A549 (cell line): Measurements from ENCODE around the gene ID3. TPM values are rescaled to one million over a fixed set of nuclear protein-coding genes. Genes with fewer than 3 reads are reported as not detected.

Experiments used
- ATAC-seq, 2 experiments: fragments of 200-7000 bp in 1 of 2; fragments of >200 bp in 1 of 2; cut with Nextera tagmentation in 1 of 2; cut with Tn5 transposase in 1 of 2; 3 replicates each; pipeline versions ENCODE4 v1.8.0 to v1.9.1; 2018 to 2020; ENCODE audit warnings: mild to moderate bottlenecking in 1 of 2, moderate library complexity in 1 of 2
- CTCF ChIA-PET: fragments of 300-600 bp; sonication (Branson Sonifier 250); formaldehyde crosslinking; extraction: SDS; loops from one replicate; lab custom pipeline; 2021; ENCODE audit warnings: antibody characterized with exemption, inconsistent platforms; lab: Yijun Ruan, JAX
- POLR2A ChIA-PET: fragments of 350-600 bp; formaldehyde crosslinking; extraction: SDS; loops from one replicate; lab custom pipeline; 2021; ENCODE audit warnings: antibody characterized with exemption, inconsistent platforms; lab: Yijun Ruan, JAX
- DNase-seq, 2 experiments: peaks; one replicate each; pipeline versions ENCODE4 v3.0.0 to v3.0.0-alpha.2; 2011 to 2016; ENCODE audit warnings: low read depth in 1 of 2, low spot score in 1 of 2
- FAIRE-seq: peaks from 2 replicates; lab custom pipeline; 2011; peaks lifted over from hg19 to GRCh38; lab: Jason Lieb, UNC
- H3K27ac ChIP-seq, 2 experiments: fragments of >200 bp; sonication (Bioruptor Twin); formaldehyde crosslinking; 3 replicates each; pipeline ENCODE4 v1.5.1; 2016 to 2017
- H3K4me1 ChIP-seq: fragments of >200 bp; sonication (Bioruptor Twin); formaldehyde crosslinking; 3 replicates; pipeline ENCODE4 v1.6.1; 2016
- H3K4me2 ChIP-seq: fragments of >200 bp; sonication (Bioruptor Twin); formaldehyde crosslinking; 3 replicates; pipeline ENCODE4 v1.6.1; 2016
- H3K4me3 ChIP-seq: fragments of >200 bp; sonication (Bioruptor Twin); formaldehyde crosslinking; 3 replicates; pipeline ENCODE4 v1.5.1; 2016
- H3K9me3 ChIP-seq: fragments of >200 bp; sonication (Bioruptor Twin); formaldehyde crosslinking; 3 replicates; pipeline ENCODE4 v1.6.1; 2016
- ATOH8 ChIP-seq: fragments of 250-450 bp; sonication (Bioruptor Pico); IDR thresholded peaks from 2 replicates; pipeline ENCODE4 v1.5.0; 2020; ENCODE audit warnings: low read depth, mild to moderate bottlenecking, moderate library complexity
- BCL3 ChIP-seq: fragments of >200 bp; sonication (Bioruptor Twin); formaldehyde crosslinking; IDR thresholded peaks from 3 replicates; pipeline ENCODE4 v1.6.1; 2016
- BHLHE40 ChIP-seq: IDR thresholded peaks from 2 replicates; pipeline ENCODE4 v1.6.1; 2012; ENCODE audit warnings: low read depth, low read length, inconsistent platforms
- CEBPB ChIP-seq, 2 experiments: fragments of >200 bp in 1 of 2; sonication (Bioruptor Twin) in 1 of 2; formaldehyde crosslinking in 1 of 2; IDR thresholded peaks; 2 replicates each; pipeline ENCODE4 v1.6.1; 2012 to 2016
- CTCF ChIP-seq: fragments of >200 bp; sonication (Bioruptor Twin); formaldehyde crosslinking; IDR thresholded peaks from 3 replicates; pipeline ENCODE4 v1.5.1; 2016
- EHF ChIP-seq: fragments of 250-450 bp; sonication (Bioruptor Pico); IDR thresholded peaks from 2 replicates; pipeline ENCODE4 v1.5.0; 2020; ENCODE audit warnings: mild to moderate bottlenecking
- EHMT2 ChIP-seq: fragments of 200-600 bp; sonication (generic); IDR thresholded peaks from 2 replicates; pipeline ENCODE4 v1.6.1; 2016; ENCODE audit warnings: antibody characterized with exemption, low read depth, mild to moderate bottlenecking, moderate library complexity
- EP300 ChIP-seq, 2 experiments: fragments of >200 bp; sonication (Bioruptor Twin); formaldehyde crosslinking; IDR thresholded peaks; 2 replicates in 1 of 2; 3 replicates in 1 of 2; pipeline ENCODE4 v1.6.1; 2016 to 2017
- ESRRA ChIP-seq: fragments of 150-350 bp; IDR thresholded peaks from 2 replicates; pipeline ENCODE4 v1.6.1; 2014; ENCODE audit warnings: mild to moderate bottlenecking, low read length, borderline replicate concordance
- FOSB ChIP-seq: fragments of 250-450 bp; sonication (Bioruptor Pico); IDR thresholded peaks from 2 replicates; pipeline ENCODE4 v1.5.0; 2020; ENCODE audit warnings: mild to moderate bottlenecking, moderate library complexity
- FOSL2 ChIP-seq, 2 experiments: fragments of 450-650 bp in 1 of 2; fragments of >200 bp in 1 of 2; sonication (Bioruptor Twin) in 1 of 2; formaldehyde crosslinking; IDR thresholded peaks; 2 replicates each; pipeline versions ENCODE4 v1.5.0 to v1.6.1; 2016 to 2020; ENCODE audit warnings: mild to moderate bottlenecking in 1 of 2, moderate library complexity in 1 of 2
- FOXS1 ChIP-seq: fragments of 250-450 bp; sonication (Bioruptor Pico); IDR thresholded peaks from 2 replicates; pipeline ENCODE4 v1.5.0; 2020; ENCODE audit warnings: mild to moderate bottlenecking, moderate library complexity
- GATA3 ChIP-seq: IDR thresholded peaks from 2 replicates; pipeline ENCODE4 v1.6.1; 2012; ENCODE audit warnings: borderline replicate concordance
- HDAC2 ChIP-seq: fragments of 200-600 bp; sonication (generic); IDR thresholded peaks from 2 replicates; pipeline ENCODE4 v1.6.1; 2016
- HES2 ChIP-seq: fragments of >200 bp; sonication (Bioruptor Twin); formaldehyde crosslinking; IDR thresholded peaks from 2 replicates; pipeline ENCODE4 v1.6.1; 2016
- HEYL ChIP-seq: fragments of 250-450 bp; sonication (Bioruptor Pico); IDR thresholded peaks from 2 replicates; pipeline ENCODE4 v1.8.0; 2021; ENCODE audit warnings: mild to moderate bottlenecking, moderate library complexity
- HOXA7 ChIP-seq: fragments of 250-450 bp; sonication (Bioruptor Pico); IDR thresholded peaks from 2 replicates; pipeline ENCODE4 v1.5.0; 2020; ENCODE audit warnings: mild to moderate bottlenecking, moderate library complexity
- HOXB13 ChIP-seq: fragments of 250-450 bp; sonication (Bioruptor Pico); IDR thresholded peaks from 2 replicates; pipeline ENCODE4 v1.5.0; 2020; ENCODE audit warnings: low read depth, mild to moderate bottlenecking, moderate library complexity
- HOXB5 ChIP-seq: fragments of 250-450 bp; sonication (Bioruptor Pico); IDR thresholded peaks from 2 replicates; pipeline ENCODE4 v1.5.0; 2020; ENCODE audit warnings: mild to moderate bottlenecking, moderate library complexity
- JUN ChIP-seq, 2 experiments: fragments of >200 bp; sonication (Bioruptor Twin); formaldehyde crosslinking; IDR thresholded peaks; 2 replicates in 1 of 2; 3 replicates in 1 of 2; pipeline ENCODE4 v1.6.1; 2016 to 2017
- JUNB ChIP-seq: fragments of >200 bp; sonication (Bioruptor Twin); formaldehyde crosslinking; IDR thresholded peaks from 2 replicates; pipeline ENCODE4 v1.6.1; 2016
- KDM5A ChIP-seq: fragments of 200-600 bp; sonication (generic); IDR thresholded peaks from 2 replicates; pipeline ENCODE4 v1.6.1; 2016; ENCODE audit warnings: antibody characterized with exemption, mild to moderate bottlenecking
- MAFK ChIP-seq: fragments of 450-650 bp; IDR thresholded peaks from 2 replicates; pipeline ENCODE4 v1.6.1; 2014; ENCODE audit not compliant: partially characterized antibody
- MAZ ChIP-seq: fragments of 150-350 bp; IDR thresholded peaks from 2 replicates; pipeline ENCODE4 v1.6.1; 2014; ENCODE audit warnings: antibody characterized with exemption, low read depth, low read length, borderline replicate concordance
- MYC ChIP-seq: IDR thresholded peaks from 2 replicates; pipeline ENCODE4 v1.6.1; 2012; ENCODE audit warnings: mild to moderate bottlenecking, inconsistent platforms, low read length, improper control_type of control experiment, borderline replicate concordance
- NPAS2 ChIP-seq: fragments of 250-450 bp; sonication (Bioruptor Pico); IDR thresholded peaks from 2 replicates; pipeline ENCODE4 v1.8.0; 2022; ENCODE audit warnings: mild to moderate bottlenecking, moderate library complexity, borderline replicate concordance
- NR3C1 ChIP-seq: fragments of >200 bp; sonication (Bioruptor Twin); formaldehyde crosslinking; IDR thresholded peaks from 3 replicates; pipeline ENCODE4 v1.6.1; 2017
- PBX3 ChIP-seq: IDR thresholded peaks from 2 replicates; pipeline ENCODE4 v1.6.1; 2012
- PHF8 ChIP-seq: fragments of 200-600 bp; sonication (generic); IDR thresholded peaks from 2 replicates; pipeline ENCODE4 v1.6.1; 2016; ENCODE audit warnings: low read depth, mild to moderate bottlenecking, antibody characterized with exemption, moderate library complexity, borderline replicate concordance
- POLR2A ChIP-seq: IDR thresholded peaks from 2 replicates; pipeline ENCODE4 v1.6.1; 2012; ENCODE audit warnings: mild to moderate bottlenecking, low read length
- RAD21 ChIP-seq, 2 experiments: fragments of >200 bp in 1 of 2; sonication (Bioruptor Twin) in 1 of 2; formaldehyde crosslinking in 1 of 2; IDR thresholded peaks in 1 of 2; conservative IDR thresholded peaks in 1 of 2; 2 replicates in 1 of 2; 3 replicates in 1 of 2; pipeline ENCODE4 v1.6.1; 2012 to 2018; ENCODE audit warnings: inconsistent platforms in 1 of 2
- RARB ChIP-seq: fragments of 250-450 bp; sonication (Bioruptor Pico); IDR thresholded peaks from 2 replicates; pipeline ENCODE4 v1.8.0; 2021; ENCODE audit warnings: mild to moderate bottlenecking, moderate library complexity
- RFX5 ChIP-seq: fragments of 450-650 bp; IDR thresholded peaks from 2 replicates; pipeline ENCODE4 v1.7.1; 2014; ENCODE audit warnings: antibody characterized with exemption, mild to moderate bottlenecking, moderate library complexity
- RNF2 ChIP-seq: fragments of 200-600 bp; sonication (generic); IDR thresholded peaks from 2 replicates; pipeline ENCODE4 v1.6.1; 2016; ENCODE audit warnings: low read depth, mild to moderate bottlenecking, antibody characterized with exemption, moderate library complexity, borderline replicate concordance
- SMC3 ChIP-seq: fragments of >200 bp; sonication (Bioruptor Twin); formaldehyde crosslinking; IDR thresholded peaks from 3 replicates; pipeline ENCODE4 v1.6.1; 2018; ENCODE audit warnings: inconsistent platforms
- SREBF2 ChIP-seq: fragments of 450-650 bp; IDR thresholded peaks from 2 replicates; pipeline ENCODE4 v1.6.1; 2014; ENCODE audit warnings: mild to moderate bottlenecking, moderate library complexity
- ZC3H11A ChIP-seq: fragments of 450-650 bp; IDR thresholded peaks from 2 replicates; pipeline ENCODE4 v1.6.1; 2014; ENCODE audit warnings: antibody characterized with exemption, mild to moderate bottlenecking
- ZNF302 ChIP-seq: fragments of 250-450 bp; sonication (Bioruptor Pico); IDR thresholded peaks from 2 replicates; pipeline ENCODE4 v1.9.0; 2021; ENCODE audit warnings: inconsistent platforms, mild to moderate bottlenecking, moderate library complexity
- ZSCAN20 ChIP-seq: fragments of 250-450 bp; sonication (Bioruptor Pico); IDR thresholded peaks from 2 replicates; pipeline ENCODE4 v1.8.0; 2022; ENCODE audit warnings: mild to moderate bottlenecking, moderate library complexity
- WGBS: methylation state at CpG from one replicate; pipeline ENCODE4 v1.1.6; 2017; ENCODE audit errors: missing lambda C conversion rate; 5-methylcytosine and 5-hydroxymethylcytosine counted together
- polyA plus RNA-seq, 4 experiments: library from polyadenylated mRNA; depleted of rRNA in 3 of 4; stranded (reverse); fragments of >200 nt; fragmentation: RNase III in 1 of 4; extraction: RNeasy Plus Mini Kit Qiagen cat#74134 plus additional on column Dnase treatment in 1 of 4; gene quantifications; 2 replicates in 3 of 4; 3 replicates in 1 of 4; pipeline ENCODE4 v1.2.3, GENCODE V29; 2011 to 2017

ID3 gene
- polyA plus RNA-seq, 2 of the 4 experiments (the other 2 are of a cell fraction), result 171 to 336 TPM

GRCh38 chr1:23593556-23594148, 34.4 kb upstream of the ID3 start:
- Histone ChIP-seq H3K9me3 (no peaks in the 10 kb centered on the region), H3K4me2 (peak overlapping the region; percentile 75), H3K27ac (peak overlapping the region; percentile 96 to 100), H3K4me1 (peaks cover 96% of the 10 kb centered on the region), H3K4me3 (no peak overlapping the region)
- TF ChIP-seq PHF8, result no peak
- TF ChIP-seq POLR2A, result no peak
- no peak for TF ChIP-seq ZSCAN20 (CRISPR knock-in tag)
- no peak for TF ChIP-seq HEYL (CRISPR knock-in tag)
- TF ChIP-seq HES2, result no peak
- TF ChIP-seq KDM5A, result no peak
- TF ChIP-seq MYC, result no peak
- no peak for TF ChIP-seq EHF (CRISPR knock-in tag)
- TF ChIP-seq NPAS2 (CRISPR knock-in tag), result no peak
- TF ChIP-seq ATOH8 (CRISPR knock-in tag), result no peak
- no peak for TF ChIP-seq HOXA7 (CRISPR knock-in tag)
- TF ChIP-seq FOSL2 (IDR thresholded peaks at IDR 0.05), result peak; percentile 70
- peak; percentile 83 for TF ChIP-seq FOSL2 (CRISPR knock-in tag; IDR thresholded peaks at IDR 0.05)
- peak; percentile 74 for TF ChIP-seq JUNB
- no peak for TF ChIP-seq MAFK
- TF ChIP-seq JUN (IDR thresholded peaks at IDR 0.05), result peak; percentile 37 to 47; a peak in 3 of 5 replicates
- no peak for TF ChIP-seq RNF2
- no peak for TF ChIP-seq RFX5
- TF ChIP-seq BCL3, result 0 out of 3 replicates have a peak, but pooled peaks have one; percentile 23
- no peak for TF ChIP-seq MAZ
- TF ChIP-seq ESRRA, result no peak
- no peak for TF ChIP-seq SREBF2
- TF ChIP-seq EHMT2, result no peak
- peak; percentile 79 to 83; a peak in 3 of 4 replicates for TF ChIP-seq CEBPB (IDR thresholded peaks at IDR 0.05)
- TF ChIP-seq RAD21 (conservative IDR thresholded peaks at IDR 0.05 in 1 of 2, IDR thresholded peaks at IDR 0.05 in 1 of 2), result no peak
- TF ChIP-seq NR3C1, result no peak
- no peak for TF ChIP-seq BHLHE40
- peak; percentile 54 for TF ChIP-seq GATA3
- no peak for TF ChIP-seq HDAC2
- TF ChIP-seq PBX3, result no peak
- TF ChIP-seq HOXB5, result no peak; the same call in 1 of the 2 replicates
- TF ChIP-seq ZC3H11A, result no peak
- TF ChIP-seq SMC3, result 0 out of 3 replicates have a peak, but pooled peaks have one; percentile 7
- TF ChIP-seq FOSB (CRISPR knock-in tag), result no peak
- TF ChIP-seq CTCF, result no peak
- peak; percentile 26; the same call in 1 of the 2 replicates for TF ChIP-seq RARB
- TF ChIP-seq EP300 (IDR thresholded peaks at IDR 0.05), result peak; percentile 64 to 65; a peak in 3 of 5 replicates
- no peak for TF ChIP-seq FOXS1 (CRISPR knock-in tag)
- TF ChIP-seq HOXB13 (CRISPR knock-in tag), result no peak
- no peak for TF ChIP-seq ZNF302 (CRISPR knock-in tag)
- 12% methylated on average over 3 of the region's 6 CpGs for WGBS
- ATAC-seq, result peak; percentile 51 to 65
- ChIA-PET POLR2A (interaction anchor here (0.9 to 4.7 kb wide), 7 partner anchors 8 to 44 kb away, joined by 3 to 53 read pairs (median 4); partner anchors contain the start of gene ID3), CTCF (interaction anchor here (0.6 to 12.8 kb wide), 5 partner anchors 17 to 49 kb away, joined by 3 to 143 read pairs (median 4); no protein-coding TSS in a partner anchor)
- no peak for FAIRE-seq
- DNase-seq, result peak; percentile 40 to 84
